HL-60 (cell line): ENCODE data around the gene LACC1.

Experiments used
- POLR2AphosphoS5 ChIP-seq: IDR thresholded peaks from 2 replicates; pipeline ENCODE4 v1.6.1; 2012; ENCODE audit warnings: low read depth
- TF ChIP-seq, protein P1 (sequence below): IDR thresholded peaks from one replicate; pipeline ENCODE4 v1.5.1; 2011; ENCODE audit warnings: low read length, control low read depth, inconsistent platforms; ENCODE audit not compliant: insufficient read depth

DNA sequence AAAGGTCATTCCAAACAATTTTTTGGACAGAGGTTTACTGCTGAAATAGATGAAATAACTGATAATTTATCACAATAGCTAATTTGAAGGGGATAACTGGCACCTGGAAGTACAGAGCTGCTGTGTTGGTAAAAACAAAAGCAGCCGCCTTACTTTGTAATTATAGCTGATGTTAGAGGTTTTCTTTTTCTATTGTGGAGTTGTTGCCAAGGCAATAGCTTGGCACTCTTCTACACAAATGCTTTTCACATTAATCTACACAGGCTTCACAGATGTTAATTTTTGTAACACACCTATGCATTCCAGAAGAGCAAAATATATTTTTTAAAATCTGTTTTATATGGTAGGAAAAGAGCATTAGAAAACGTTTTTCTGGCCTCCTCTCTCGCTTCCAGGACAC, 56.9 kb downstream of the LACC1 start:
- no peak for TF ChIP-seq POLR2AphosphoS5
- TF ChIP-seq, protein P1, sequence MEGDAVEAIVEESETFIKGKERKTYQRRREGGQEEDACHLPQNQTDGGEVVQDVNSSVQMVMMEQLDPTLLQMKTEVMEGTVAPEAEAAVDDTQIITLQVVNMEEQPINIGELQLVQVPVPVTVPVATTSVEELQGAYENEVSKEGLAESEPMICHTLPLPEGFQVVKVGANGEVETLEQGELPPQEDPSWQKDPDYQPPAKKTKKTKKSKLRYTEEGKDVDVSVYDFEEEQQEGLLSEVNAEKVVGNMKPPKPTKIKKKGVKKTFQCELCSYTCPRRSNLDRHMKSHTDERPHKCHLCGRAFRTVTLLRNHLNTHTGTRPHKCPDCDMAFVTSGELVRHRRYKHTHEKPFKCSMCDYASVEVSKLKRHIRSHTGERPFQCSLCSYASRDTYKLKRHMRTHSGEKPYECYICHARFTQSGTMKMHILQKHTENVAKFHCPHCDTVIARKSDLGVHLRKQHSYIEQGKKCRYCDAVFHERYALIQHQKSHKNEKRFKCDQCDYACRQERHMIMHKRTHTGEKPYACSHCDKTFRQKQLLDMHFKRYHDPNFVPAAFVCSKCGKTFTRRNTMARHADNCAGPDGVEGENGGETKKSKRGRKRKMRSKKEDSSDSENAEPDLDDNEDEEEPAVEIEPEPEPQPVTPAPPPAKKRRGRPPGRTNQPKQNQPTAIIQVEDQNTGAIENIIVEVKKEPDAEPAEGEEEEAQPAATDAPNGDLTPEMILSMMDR = no peak
